ENCODE data around the gene ZNF189. TPM values are rescaled to one million over a fixed set of nuclear protein-coding genes. Genes with fewer than 3 reads are reported as not detected.

Gene ZNF189
- total RNA-seq, 1 experiment from 2014 or later = 17.4 TPM

DNA sequence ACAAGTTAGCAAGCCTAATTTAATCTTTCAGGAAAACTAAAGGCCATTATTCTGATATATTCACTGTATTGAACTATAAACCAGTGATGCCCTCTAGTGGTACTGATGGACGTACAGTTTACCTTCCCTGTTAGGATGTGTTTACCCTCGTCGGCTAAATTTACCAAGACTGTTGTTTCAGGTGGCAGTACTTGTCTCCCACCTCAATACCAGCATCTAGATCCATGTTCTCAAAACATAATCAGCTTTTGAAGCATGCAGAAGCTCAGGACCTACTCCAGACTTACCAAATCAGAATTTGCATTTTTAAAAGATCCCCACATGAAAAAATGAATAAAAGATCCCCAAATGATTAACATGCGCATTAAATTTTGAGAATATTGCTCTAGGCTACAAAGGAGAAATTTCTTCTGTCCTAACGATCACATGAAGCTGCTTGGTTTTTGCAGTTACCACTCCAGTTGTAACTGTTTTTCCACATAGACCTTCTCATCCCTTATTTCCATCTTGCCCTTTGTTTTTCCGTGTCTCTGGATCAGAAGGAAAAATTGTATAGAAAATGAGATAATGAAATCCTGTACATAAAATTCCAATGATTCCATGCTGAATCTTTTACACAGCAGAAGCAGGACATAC lies 10.7 kb upstream of the ZNF189 start:
- POLR2A ChIA-PET = interaction anchor here (1.0 to 2.8 kb wide), 3 partner anchors 8 to 15 kb away, joined by 3 to 34 read pairs (median 6); partner anchors contain the start of genes MRPL50 and ZNF189
- no peak overlapping the region for H3K27ac Mint-ChIP-seq (ENCODE audit: low read depth, unreplicated experiment)
- H3K9me3 Mint-ChIP-seq (ENCODE audit: unreplicated experiment) = peaks cover 14% of the 10 kb centered on the region
- peak; percentile 56 for DNase-seq (ENCODE audit: unreplicated experiment)
- no peaks in the 10 kb centered on the region for H3K27me3 Mint-ChIP-seq (ENCODE audit: insufficient read depth, unreplicated experiment)
- no peak overlapping the region for H3K4me3 Mint-ChIP-seq (ENCODE audit: unreplicated experiment)
- CTCF ChIA-PET = interaction anchor here (0.6 to 2.8 kb wide), 41 partner anchors 8 to 1381 kb away, joined by 3 to 42 read pairs (median 4); partner anchors contain the start of genes MRPL50 and ZNF189
- intact Hi-C loops (cut with micrococcal nuclease) = loop anchor here (1.0 to 10.0 kb wide), 5 partner anchors 72 to 786 kb away; no protein-coding TSS in a partner anchor
- BruUV-seq (replicated peaks) = no TSS peak
- H3K4me1 Mint-ChIP-seq (ENCODE audit: insufficient read depth, unreplicated experiment) = peaks cover 18% of the 10 kb centered on the region
- TF ChIP-seq, protein P1, sequence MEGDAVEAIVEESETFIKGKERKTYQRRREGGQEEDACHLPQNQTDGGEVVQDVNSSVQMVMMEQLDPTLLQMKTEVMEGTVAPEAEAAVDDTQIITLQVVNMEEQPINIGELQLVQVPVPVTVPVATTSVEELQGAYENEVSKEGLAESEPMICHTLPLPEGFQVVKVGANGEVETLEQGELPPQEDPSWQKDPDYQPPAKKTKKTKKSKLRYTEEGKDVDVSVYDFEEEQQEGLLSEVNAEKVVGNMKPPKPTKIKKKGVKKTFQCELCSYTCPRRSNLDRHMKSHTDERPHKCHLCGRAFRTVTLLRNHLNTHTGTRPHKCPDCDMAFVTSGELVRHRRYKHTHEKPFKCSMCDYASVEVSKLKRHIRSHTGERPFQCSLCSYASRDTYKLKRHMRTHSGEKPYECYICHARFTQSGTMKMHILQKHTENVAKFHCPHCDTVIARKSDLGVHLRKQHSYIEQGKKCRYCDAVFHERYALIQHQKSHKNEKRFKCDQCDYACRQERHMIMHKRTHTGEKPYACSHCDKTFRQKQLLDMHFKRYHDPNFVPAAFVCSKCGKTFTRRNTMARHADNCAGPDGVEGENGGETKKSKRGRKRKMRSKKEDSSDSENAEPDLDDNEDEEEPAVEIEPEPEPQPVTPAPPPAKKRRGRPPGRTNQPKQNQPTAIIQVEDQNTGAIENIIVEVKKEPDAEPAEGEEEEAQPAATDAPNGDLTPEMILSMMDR (IDR thresholded peaks at IDR 0.05; ENCODE audit: unreplicated experiment) = peak; percentile 58
- H3K36me3 Mint-ChIP-seq (ENCODE audit: insufficient read depth, unreplicated experiment) = peaks cover 44% of the 10 kb centered on the region

- H3K9me3 Mint-ChIP-seq (ENCODE audit: unreplicated experiment) = peaks cover 16% of the 10 kb centered on the region
- ChIA-PET POLR2A (interaction anchor here (1.4 to 2.8 kb wide), 2 partner anchors 10 to 15 kb away, joined by 6 to 34 read pairs; partner anchors contain the start of genes MRPL50 and ZNF189), CTCF (interaction anchor here (0.6 to 2.8 kb wide), 44 partner anchors 7 to 1709 kb away, joined by 3 to 42 read pairs (median 4); partner anchors contain the start of genes MRPL50 and ZNF189)
- no peaks in the 10 kb centered on the region for H3K27me3 Mint-ChIP-seq (ENCODE audit: insufficient read depth, unreplicated experiment)
- H3K27ac Mint-ChIP-seq (ENCODE audit: low read depth, unreplicated experiment) = no peak overlapping the region
- H3K4me3 Mint-ChIP-seq (ENCODE audit: unreplicated experiment) = no peak overlapping the region
- H3K36me3 Mint-ChIP-seq (ENCODE audit: insufficient read depth, unreplicated experiment) = peaks cover 44% of the 10 kb centered on the region
- H3K4me1 Mint-ChIP-seq (ENCODE audit: insufficient read depth, unreplicated experiment) = peaks cover 18% of the 10 kb centered on the region
- BruUV-seq (replicated peaks) = no TSS peak
- DNase-seq (ENCODE audit: unreplicated experiment) = no peak
- intact Hi-C loops (cut with micrococcal nuclease) = loop anchor here (2.0 to 10.0 kb wide), 4 partner anchors 78 to 786 kb away; no protein-coding TSS in a partner anchor
- TF ChIP-seq, protein P1 (IDR thresholded peaks at IDR 0.05; ENCODE audit: unreplicated experiment) = peak; percentile 22
Measured at GRCh38 chr9:101388507-101388993, 10.1 kb upstream of the ZNF189 start.

DNA sequence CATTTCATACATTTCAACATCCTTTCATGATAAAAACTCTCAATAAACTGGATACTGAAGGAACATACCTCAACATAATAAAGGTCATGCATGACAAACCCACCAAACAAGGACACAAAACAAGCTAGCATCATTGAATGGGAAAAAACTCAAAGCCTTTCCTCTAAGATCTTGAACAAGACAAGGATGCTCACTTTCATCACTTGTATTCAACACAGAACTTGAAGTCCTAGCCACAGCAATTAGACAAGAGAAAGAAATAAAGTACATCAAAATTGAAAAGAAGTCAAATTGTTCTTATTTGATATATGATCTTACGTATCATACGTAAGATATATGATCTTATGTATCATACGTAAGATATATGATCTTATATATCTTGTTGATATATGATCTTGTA lies 5.5 kb upstream of the ZNF189 start:
- BruUV-seq (replicated peaks) = no TSS peak
- ChIA-PET POLR2A (no interaction called here), CTCF (interaction anchor here (0.6 kb wide), 1 partner anchor 79 kb away, joined by 3 read pairs; no protein-coding TSS in a partner anchor)
- intact Hi-C loops (cut with micrococcal nuclease) = no loop called here
- H3K27me3 Mint-ChIP-seq (ENCODE audit: insufficient read depth, unreplicated experiment) = no peaks in the 10 kb centered on the region
- H3K36me3 Mint-ChIP-seq (ENCODE audit: insufficient read depth, unreplicated experiment) = peaks cover 40% of the 10 kb centered on the region
- no peak for DNase-seq (ENCODE audit: unreplicated experiment)
- no peak overlapping the region for H3K4me3 Mint-ChIP-seq (ENCODE audit: unreplicated experiment)
- H3K9me3 Mint-ChIP-seq (ENCODE audit: unreplicated experiment) = peaks cover 33% of the 10 kb centered on the region
- H3K4me1 Mint-ChIP-seq (ENCODE audit: insufficient read depth, unreplicated experiment) = peaks cover 34% of the 10 kb centered on the region
- TF ChIP-seq, protein P1 (IDR thresholded peaks at IDR 0.05; ENCODE audit: unreplicated experiment) = no peak
- no peak overlapping the region for H3K27ac Mint-ChIP-seq (ENCODE audit: low read depth, unreplicated experiment)

- ChIA-PET CTCF (interaction anchor here (0.6 to 0.9 kb wide), 5 partner anchors 14 to 754 kb away, joined by 3 read pairs; no protein-coding TSS in a partner anchor), POLR2A (no interaction called here)
- H3K4me3 Mint-ChIP-seq (ENCODE audit: unreplicated experiment) = no peak overlapping the region
Measured at GRCh38 chr9:101394687-101395086, 4.0 kb upstream of the ZNF189 start.

More at GRCh38 chr9:101394687-101395086, 4.0 kb upstream of the ZNF189 start:
- TF ChIP-seq, protein P1 (IDR thresholded peaks at IDR 0.05; ENCODE audit: unreplicated experiment) = no peak
- DNase-seq (ENCODE audit: unreplicated experiment) = no peak
- no TSS peak for BruUV-seq (replicated peaks)
- H3K4me1 Mint-ChIP-seq (ENCODE audit: insufficient read depth, unreplicated experiment) = peaks cover 31% of the 10 kb centered on the region
- no peak overlapping the region for H3K27ac Mint-ChIP-seq (ENCODE audit: low read depth, unreplicated experiment)
- H3K9me3 Mint-ChIP-seq (ENCODE audit: unreplicated experiment) = peaks cover 33% of the 10 kb centered on the region
- intact Hi-C loops (cut with micrococcal nuclease) = no loop called here
- H3K36me3 Mint-ChIP-seq (ENCODE audit: insufficient read depth, unreplicated experiment) = peaks cover 26% of the 10 kb centered on the region
- H3K27me3 Mint-ChIP-seq (ENCODE audit: insufficient read depth, unreplicated experiment) = no peaks in the 10 kb centered on the region
